ENCODE data around the gene FGF12. TPM values are rescaled to one million over a fixed set of nuclear protein-coding genes. Genes with fewer than 3 reads are reported as not detected.

The FGF12 gene
- polyA plus RNA-seq, 1 of the 3 experiments (the other 2 are of a cell fraction) = 0.30 TPM

DNA sequence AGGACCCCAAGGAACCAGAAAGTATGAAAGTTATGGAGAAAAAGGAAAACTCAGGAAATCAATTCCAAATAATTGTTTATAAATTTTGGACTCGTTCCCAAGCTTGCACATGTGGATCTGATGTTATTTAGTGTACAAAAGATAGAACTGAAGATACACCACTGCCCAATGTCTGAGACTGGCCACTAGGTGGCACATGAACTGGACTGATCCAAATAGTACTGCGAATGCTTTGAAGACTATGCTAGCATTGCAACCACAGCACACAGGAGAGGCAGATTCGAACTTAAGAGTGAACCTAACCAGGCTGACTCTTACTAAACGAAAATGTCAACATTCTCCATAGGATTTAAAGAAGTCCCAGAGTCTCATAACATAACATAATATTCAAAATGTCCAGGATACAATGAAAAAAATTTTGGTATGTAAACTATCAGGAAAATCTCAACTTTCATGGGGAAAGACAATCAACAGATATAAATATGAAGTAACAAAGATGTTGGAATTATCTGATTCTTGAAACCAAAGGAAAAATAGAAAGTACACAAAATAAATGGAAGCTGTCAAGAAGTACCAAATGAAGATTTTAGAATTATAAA, 596.7 kb downstream of the FGF12 start (continued):
- TF ChIP-seq, protein P1, sequence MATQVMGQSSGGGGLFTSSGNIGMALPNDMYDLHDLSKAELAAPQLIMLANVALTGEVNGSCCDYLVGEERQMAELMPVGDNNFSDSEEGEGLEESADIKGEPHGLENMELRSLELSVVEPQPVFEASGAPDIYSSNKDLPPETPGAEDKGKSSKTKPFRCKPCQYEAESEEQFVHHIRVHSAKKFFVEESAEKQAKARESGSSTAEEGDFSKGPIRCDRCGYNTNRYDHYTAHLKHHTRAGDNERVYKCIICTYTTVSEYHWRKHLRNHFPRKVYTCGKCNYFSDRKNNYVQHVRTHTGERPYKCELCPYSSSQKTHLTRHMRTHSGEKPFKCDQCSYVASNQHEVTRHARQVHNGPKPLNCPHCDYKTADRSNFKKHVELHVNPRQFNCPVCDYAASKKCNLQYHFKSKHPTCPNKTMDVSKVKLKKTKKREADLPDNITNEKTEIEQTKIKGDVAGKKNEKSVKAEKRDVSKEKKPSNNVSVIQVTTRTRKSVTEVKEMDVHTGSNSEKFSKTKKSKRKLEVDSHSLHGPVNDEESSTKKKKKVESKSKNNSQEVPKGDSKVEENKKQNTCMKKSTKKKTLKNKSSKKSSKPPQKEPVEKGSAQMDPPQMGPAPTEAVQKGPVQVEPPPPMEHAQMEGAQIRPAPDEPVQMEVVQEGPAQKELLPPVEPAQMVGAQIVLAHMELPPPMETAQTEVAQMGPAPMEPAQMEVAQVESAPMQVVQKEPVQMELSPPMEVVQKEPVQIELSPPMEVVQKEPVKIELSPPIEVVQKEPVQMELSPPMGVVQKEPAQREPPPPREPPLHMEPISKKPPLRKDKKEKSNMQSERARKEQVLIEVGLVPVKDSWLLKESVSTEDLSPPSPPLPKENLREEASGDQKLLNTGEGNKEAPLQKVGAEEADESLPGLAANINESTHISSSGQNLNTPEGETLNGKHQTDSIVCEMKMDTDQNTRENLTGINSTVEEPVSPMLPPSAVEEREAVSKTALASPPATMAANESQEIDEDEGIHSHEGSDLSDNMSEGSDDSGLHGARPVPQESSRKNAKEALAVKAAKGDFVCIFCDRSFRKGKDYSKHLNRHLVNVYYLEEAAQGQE (IDR thresholded peaks at IDR 0.05; ENCODE audit: low read depth, low read length) = no peak
- TF ChIP-seq SIN3A (IDR thresholded peaks at IDR 0.05; ENCODE audit: borderline replicate concordance, low read depth, low read length) (no peak), POLR2AphosphoS5 (IDR thresholded peaks at IDR 0.05; ENCODE audit: low read depth, low read length) (no peak)

DNA sequence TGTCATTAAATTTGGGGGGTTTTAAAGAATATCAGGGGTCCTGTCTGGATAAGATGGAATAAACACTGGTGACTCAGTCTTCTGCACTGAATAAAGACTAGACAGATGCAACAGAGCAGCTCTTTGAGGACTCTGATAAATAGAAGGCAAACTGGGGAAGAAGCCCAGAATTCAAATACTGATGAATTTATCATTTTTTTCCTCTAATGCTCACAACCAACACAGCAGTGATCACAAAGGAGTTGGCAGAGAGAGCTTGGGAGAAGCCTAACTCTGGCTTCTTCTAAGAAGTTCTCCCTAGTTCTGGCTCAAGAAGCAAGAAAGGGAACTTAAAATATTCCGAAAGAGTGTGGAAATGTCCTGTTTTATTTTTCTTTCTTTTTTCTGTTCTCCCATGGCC, 597.8 kb downstream of the FGF12 start:
- no peak overlapping the region for H3K4me3 ChIP-seq (ENCODE audit: low read depth in 2 of 2, low read length in 1 of 2)
- H2AFZ ChIP-seq (ENCODE audit: low read depth) = no peak overlapping the region
- H3K27ac ChIP-seq (ENCODE audit: low read depth in 2 of 2, low read length in 1 of 2) = no peak overlapping the region
- no peaks in the 10 kb centered on the region for H3K36me3 ChIP-seq (replicated peaks in 1 of 2; ENCODE audit: control insufficient read depth in 1 of 2, insufficient read depth in 2 of 2, low read length in 1 of 2)
- 2% methylated on average over 1 of the region's 1 CpG for WGBS (ENCODE audit: low lambda C conversion rate)
- H3K9me3 ChIP-seq = no peaks in the 10 kb centered on the region
- no peaks in the 10 kb centered on the region for H4K20me1 ChIP-seq (ENCODE audit: insufficient read depth)
- no peaks in the 10 kb centered on the region for H3F3A ChIP-seq (replicated peaks; ENCODE audit: insufficient read depth)
- DNase-seq = no peak
- no peak overlapping the region for H3K4me2 ChIP-seq
- ChIA-PET CTCF (interaction anchor here (1.0 to 3.4 kb wide), 4 partner anchors 12 to 315 kb away, joined by 3 to 20 read pairs (median 10); no protein-coding TSS in a partner anchor), POLR2A (no interaction called here)
- no peaks in the 10 kb centered on the region for H3K27me3 ChIP-seq (ENCODE audit: insufficient read depth)
- H3K79me2 ChIP-seq (ENCODE audit: insufficient read depth) = no peaks in the 10 kb centered on the region
- H3K4me1 ChIP-seq (ENCODE audit: control insufficient read depth in 1 of 2, insufficient read depth in 2 of 2, low read depth in 1 of 2, low read length in 1 of 2) = no peaks in the 10 kb centered on the region; a peak in 1 of 4 replicates
- TF ChIP-seq, protein P2, sequence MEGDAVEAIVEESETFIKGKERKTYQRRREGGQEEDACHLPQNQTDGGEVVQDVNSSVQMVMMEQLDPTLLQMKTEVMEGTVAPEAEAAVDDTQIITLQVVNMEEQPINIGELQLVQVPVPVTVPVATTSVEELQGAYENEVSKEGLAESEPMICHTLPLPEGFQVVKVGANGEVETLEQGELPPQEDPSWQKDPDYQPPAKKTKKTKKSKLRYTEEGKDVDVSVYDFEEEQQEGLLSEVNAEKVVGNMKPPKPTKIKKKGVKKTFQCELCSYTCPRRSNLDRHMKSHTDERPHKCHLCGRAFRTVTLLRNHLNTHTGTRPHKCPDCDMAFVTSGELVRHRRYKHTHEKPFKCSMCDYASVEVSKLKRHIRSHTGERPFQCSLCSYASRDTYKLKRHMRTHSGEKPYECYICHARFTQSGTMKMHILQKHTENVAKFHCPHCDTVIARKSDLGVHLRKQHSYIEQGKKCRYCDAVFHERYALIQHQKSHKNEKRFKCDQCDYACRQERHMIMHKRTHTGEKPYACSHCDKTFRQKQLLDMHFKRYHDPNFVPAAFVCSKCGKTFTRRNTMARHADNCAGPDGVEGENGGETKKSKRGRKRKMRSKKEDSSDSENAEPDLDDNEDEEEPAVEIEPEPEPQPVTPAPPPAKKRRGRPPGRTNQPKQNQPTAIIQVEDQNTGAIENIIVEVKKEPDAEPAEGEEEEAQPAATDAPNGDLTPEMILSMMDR (IDR thresholded peaks at IDR 0.05) = no peak
- no peak for TF ChIP-seq EZH2phosphoT487 (IDR thresholded peaks at IDR 0.05; ENCODE audit: borderline replicate concordance, low read depth)
- TF ChIP-seq NFIC (IDR thresholded peaks at IDR 0.05; ENCODE audit: borderline replicate concordance) = no peak
- no peak for TF ChIP-seq TEAD4 (IDR thresholded peaks at IDR 0.05; ENCODE audit: borderline replicate concordance, insufficient read depth)
- TF ChIP-seq TCF12 (IDR thresholded peaks at IDR 0.05) = no peak
- TF ChIP-seq TAF1 (IDR thresholded peaks at IDR 0.05; ENCODE audit: borderline replicate concordance, low read depth, low read length) = no peak
- TF ChIP-seq ELF1 (IDR thresholded peaks at IDR 0.05) = no peak
- TF ChIP-seq FOXJ3 (CRISPR knock-in tag; IDR thresholded peaks at IDR 0.05) = no peak
- TF ChIP-seq, protein P3, sequence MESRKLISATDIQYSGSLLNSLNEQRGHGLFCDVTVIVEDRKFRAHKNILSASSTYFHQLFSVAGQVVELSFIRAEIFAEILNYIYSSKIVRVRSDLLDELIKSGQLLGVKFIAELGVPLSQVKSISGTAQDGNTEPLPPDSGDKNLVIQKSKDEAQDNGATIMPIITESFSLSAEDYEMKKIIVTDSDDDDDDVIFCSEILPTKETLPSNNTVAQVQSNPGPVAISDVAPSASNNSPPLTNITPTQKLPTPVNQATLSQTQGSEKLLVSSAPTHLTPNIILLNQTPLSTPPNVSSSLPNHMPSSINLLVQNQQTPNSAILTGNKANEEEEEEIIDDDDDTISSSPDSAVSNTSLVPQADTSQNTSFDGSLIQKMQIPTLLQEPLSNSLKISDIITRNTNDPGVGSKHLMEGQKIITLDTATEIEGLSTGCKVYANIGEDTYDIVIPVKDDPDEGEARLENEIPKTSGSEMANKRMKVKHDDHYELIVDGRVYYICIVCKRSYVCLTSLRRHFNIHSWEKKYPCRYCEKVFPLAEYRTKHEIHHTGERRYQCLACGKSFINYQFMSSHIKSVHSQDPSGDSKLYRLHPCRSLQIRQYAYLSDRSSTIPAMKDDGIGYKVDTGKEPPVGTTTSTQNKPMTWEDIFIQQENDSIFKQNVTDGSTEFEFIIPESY (IDR thresholded peaks at IDR 0.05; ENCODE audit: borderline replicate concordance, low read depth) = no peak
- TF ChIP-seq, protein P4, sequence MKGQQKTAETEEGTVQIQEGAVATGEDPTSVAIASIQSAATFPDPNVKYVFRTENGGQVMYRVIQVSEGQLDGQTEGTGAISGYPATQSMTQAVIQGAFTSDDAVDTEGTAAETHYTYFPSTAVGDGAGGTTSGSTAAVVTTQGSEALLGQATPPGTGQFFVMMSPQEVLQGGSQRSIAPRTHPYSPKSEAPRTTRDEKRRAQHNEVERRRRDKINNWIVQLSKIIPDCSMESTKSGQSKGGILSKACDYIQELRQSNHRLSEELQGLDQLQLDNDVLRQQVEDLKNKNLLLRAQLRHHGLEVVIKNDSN (IDR thresholded peaks at IDR 0.05; ENCODE audit: borderline replicate concordance, low read depth) = no peak
- TF ChIP-seq, protein P5, sequence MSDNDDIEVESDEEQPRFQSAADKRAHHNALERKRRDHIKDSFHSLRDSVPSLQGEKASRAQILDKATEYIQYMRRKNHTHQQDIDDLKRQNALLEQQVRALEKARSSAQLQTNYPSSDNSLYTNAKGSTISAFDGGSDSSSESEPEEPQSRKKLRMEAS (IDR thresholded peaks at IDR 0.05; ENCODE audit: low read depth) = no peak
- no peaks in the 10 kb centered on the region for H3K9me2 ChIP-seq
- no peak overlapping the region for H3K9ac ChIP-seq
